AG04450 (cell line): ENCODE results near the gene ELAVL2. TPM values are rescaled to one million over a fixed set of nuclear protein-coding genes. Genes with fewer than 3 reads are reported as not detected.

Experiments used
- CTCF ChIA-PET: fragments of 300-600, 350-600 bp; formaldehyde crosslinking; extraction: SDS; loops from one replicate; lab custom pipeline; 2022; ENCODE audit warnings: antibody characterized with exemption, inconsistent platforms; lab: Charles Lee
- POLR2A ChIA-PET: fragments of 350-600 bp; formaldehyde crosslinking; extraction: SDS; loops from one replicate; lab custom pipeline; 2021; ENCODE audit warnings: antibody characterized with exemption, inconsistent platforms; lab: Yijun Ruan, JAX
- DNase-seq: peaks from one replicate; pipeline ENCODE4 v3.0.0-alpha.2; 2011; ENCODE audit warnings: low read depth, low spot score
- H3K27ac ChIP-seq: one replicate; pipeline ENCODE4 v1.5.1; 2012; ENCODE audit warnings: low read depth, low read length, control low read depth
- H3K27me3 ChIP-seq: one replicate; pipeline ENCODE4 v1.6.0; 2012; ENCODE audit warnings: low read length; ENCODE audit not compliant: control insufficient read depth, insufficient read depth
- H3K4me3 ChIP-seq: 2 replicates; pipeline ENCODE4 v1.5.1; 2011; ENCODE audit warnings: mild to moderate bottlenecking, low read depth, low read length, control low read depth
- H3K9me3 ChIP-seq: 2 replicates; pipeline ENCODE4 v1.5.1; 2012; ENCODE audit warnings: low read length; ENCODE audit not compliant: control insufficient read depth, insufficient read depth
- CTCF ChIP-seq: IDR thresholded peaks from 2 replicates; pipeline ENCODE4 v1.5.1; 2011; ENCODE audit warnings: low read depth, low read length, control low read depth, inconsistent platforms
- polyA plus RNA-seq: library from polyadenylated mRNA; depleted of rRNA; stranded (reverse); fragments of >200 nt; gene quantifications from 2 replicates; pipeline ENCODE4 v1.2.3, GENCODE V29; 2011

ELAVL2 gene
- polyA plus RNA-seq, 1 experiment: 0.04 TPM

GRCh38 chr9:23824830-23825591 lies 1.0 kb downstream of the ELAVL2 start:
- POLR2A ChIA-PET: no interaction called here
- Histone ChIP-seq H3K27me3 (peaks cover 33% of the 10 kb centered on the region), H3K4me3 (peak overlapping the region; percentile 56), H3K9me3 (peaks cover 10% of the 10 kb centered on the region), H3K27ac (no peak overlapping the region)
- DNase-seq: no peak
- no peak for TF ChIP-seq CTCF
- CTCF ChIA-PET: no interaction called here

- ChIA-PET POLR2A (no interaction called here), CTCF (no interaction called here)
- peaks cover 10% of the 10 kb centered on the region for H3K9me3 ChIP-seq
- DNase-seq: no peak
- no peak for TF ChIP-seq CTCF
- no peak overlapping the region for H3K4me3 ChIP-seq
- H3K27ac ChIP-seq: no peak overlapping the region
- peaks cover 32% of the 10 kb centered on the region for H3K27me3 ChIP-seq
Measured at GRCh38 chr9:23823986-23824829, 1.8 kb downstream of the ELAVL2 start.

GRCh38 chr9:23823269-23823668 lies 2.8 kb downstream of the ELAVL2 start:
- ChIA-PET POLR2A (no interaction called here), CTCF (no interaction called here)
- no peak overlapping the region for H3K27ac ChIP-seq
- DNase-seq: no peak
- TF ChIP-seq CTCF: no peak
- no peak overlapping the region for H3K4me3 ChIP-seq
- H3K9me3 ChIP-seq: peaks cover 10% of the 10 kb centered on the region
- peaks cover 32% of the 10 kb centered on the region for H3K27me3 ChIP-seq

DNA sequence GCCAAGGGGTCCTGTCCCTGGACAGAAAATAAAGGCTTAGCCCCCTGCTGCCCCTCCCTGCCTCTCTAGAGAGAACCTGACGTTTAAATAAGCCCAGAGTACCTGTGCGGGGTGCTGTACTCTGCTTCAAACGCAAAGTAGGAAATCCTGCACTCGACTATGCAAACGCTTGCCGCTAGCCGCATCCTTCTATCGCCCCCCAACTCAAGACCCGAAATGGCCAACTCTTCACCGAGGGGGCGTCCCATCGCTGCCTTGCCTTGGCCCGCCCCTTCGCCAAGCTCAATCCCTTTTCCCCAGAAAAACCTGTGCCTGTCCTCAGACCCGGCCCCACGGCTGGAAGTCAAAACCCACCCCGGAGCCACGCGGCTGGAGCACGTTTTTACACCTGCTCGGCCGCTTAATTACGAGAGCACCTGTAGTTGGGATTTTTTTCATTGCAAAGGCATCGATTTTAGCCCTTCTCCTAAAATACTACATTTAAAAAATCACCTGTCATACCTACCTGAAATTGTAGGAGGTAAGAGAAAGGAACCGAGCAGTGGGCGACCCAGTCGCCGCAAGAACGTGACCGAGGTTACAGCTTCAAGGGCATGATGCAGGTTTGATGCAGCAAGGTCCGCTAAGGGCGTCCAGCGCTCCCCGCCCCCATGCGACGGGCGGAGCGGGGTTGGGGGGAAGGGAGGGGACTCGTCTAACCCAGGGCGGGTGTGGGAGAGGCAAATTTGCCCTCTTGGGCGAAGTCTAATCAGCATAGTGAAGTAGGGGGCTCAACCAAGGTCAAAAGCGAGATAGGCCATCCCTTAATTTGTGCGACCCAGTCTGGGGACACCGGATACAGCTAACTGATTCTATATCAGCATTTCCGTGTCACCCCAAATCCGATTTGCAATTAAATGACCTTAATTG lies 3.5 kb downstream of the ELAVL2 start:
- DNase-seq: no peak
- CTCF ChIA-PET: interaction anchor here (0.6 kb wide), 1 partner anchor 547 kb away, joined by 3 read pairs; no protein-coding TSS in a partner anchor
- Histone ChIP-seq H3K27ac (no peak overlapping the region), H3K27me3 (peaks cover 32% of the 10 kb centered on the region), H3K9me3 (peaks cover 10% of the 10 kb centered on the region), H3K4me3 (no peak overlapping the region)
- TF ChIP-seq CTCF: no peak
- POLR2A ChIA-PET: no interaction called here
